Sigmoid colon (tissue), 4 donors: ENCODE results near the gene PARVG.

Experiments used
- CTCF ChIP-seq, 4 experiments: fragments of 450-650 bp in 3 of 4; fragments of 200-600 bp in 1 of 4; IDR thresholded peaks; one replicate each; pipeline ENCODE4 v1.5.1; 2016 to 2019; ENCODE audit warnings: antibody characterized with exemption in 4 of 4, mild to moderate bottlenecking in 3 of 4, moderate library complexity in 2 of 4
- EP300 ChIP-seq, 4 donors: sonication (generic); formaldehyde crosslinking; IDR thresholded peaks; one replicate each; pipeline ENCODE4 v1.6.1; 2017; ENCODE audit warnings: antibody characterized with exemption in 4 of 4
- POLR2A ChIP-seq, 2 donors: fragments of 450-650 bp; IDR thresholded peaks; one replicate each; pipeline ENCODE4 v1.6.1; 2016; ENCODE audit warnings: antibody characterized with exemption in 2 of 2, mild to moderate bottlenecking in 2 of 2, moderate library complexity in 2 of 2
- POLR2AphosphoS5 ChIP-seq, 4 donors: sonication (generic); formaldehyde crosslinking; IDR thresholded peaks; one replicate each; pipeline ENCODE4 v1.6.1; 2017; ENCODE audit warnings: antibody characterized with exemption in 4 of 4

DNA sequence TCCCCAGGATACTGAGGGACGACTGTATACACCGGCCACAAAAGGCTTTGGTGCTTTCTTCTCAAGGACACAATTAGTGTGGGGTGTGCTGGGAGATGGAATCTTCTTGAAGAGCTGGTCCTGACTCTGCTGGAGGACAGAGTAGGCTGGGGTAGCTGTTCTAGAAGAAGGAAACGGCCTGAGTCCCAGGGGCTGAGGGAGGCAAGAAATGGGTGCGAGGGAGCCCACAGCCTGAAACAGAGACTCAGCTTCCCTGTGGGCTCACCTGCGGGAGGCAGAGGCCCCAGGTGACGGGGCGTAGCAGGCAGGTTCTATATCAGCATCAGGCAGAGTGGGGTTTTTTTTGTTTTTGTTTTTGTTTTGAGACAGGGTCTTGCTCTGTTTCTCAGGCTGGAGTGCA, 36.6 kb downstream of the PARVG start:
- TF ChIP-seq CTCF (IDR thresholded peaks at IDR 0.05) (no peak), POLR2A (IDR thresholded peaks at IDR 0.05) (no peak), EP300 (IDR thresholded peaks at IDR 0.05) (no peak), POLR2AphosphoS5 (IDR thresholded peaks at IDR 0.05) (no peak)
